GM21717 (cell line): ENCODE results near the gene CTPS1.

ENCODE experiments used
- ATAC-seq: cut with Tn5 transposase; IDR thresholded peaks from one replicate; pipeline ENCODE4 v1.9.1; 2021; ENCODE audit warnings: mild to moderate bottlenecking, moderate library complexity; ENCODE audit not compliant: unreplicated experiment

CTPS1 gene

GRCh38 chr1:40965531-40965930, 14.0 kb upstream of the CTPS1 start:
- no peak for ATAC-seq

- ATAC-seq, result no peak
These were observed 13.1 kb upstream of the CTPS1 start for GRCh38 chr1:40966417-40966816.

- no peak for ATAC-seq
These were observed 10.1 kb upstream of the CTPS1 start for GRCh38 chr1:40969445-40969844.

- ATAC-seq, result no peak
These were observed 7.5 kb upstream of the CTPS1 start for GRCh38 chr1:40971966-40972365.

- no peak for ATAC-seq
These were observed 5.6 kb upstream of the CTPS1 start for GRCh38 chr1:40973912-40974311.

- ATAC-seq, result no peak
These were observed 4.6 kb upstream of the CTPS1 start for GRCh38 chr1:40974945-40975344.

GRCh38 chr1:40976952-40977690, 2.4 kb upstream of the CTPS1 start:
- ATAC-seq, result no peak

- no peak for ATAC-seq
These were observed 1.8 kb upstream of the CTPS1 start for GRCh38 chr1:40977716-40978115.

GRCh38 chr1:40978886-40979240, 633 bp upstream of the CTPS1 start:
- ATAC-seq, result no peak

- ATAC-seq, result peak; percentile 7
These were observed 564 bp downstream of the CTPS1 start for GRCh38 chr1:40980068-40980452.

- ATAC-seq, result peak; percentile 5
These were observed 1.1 kb downstream of the CTPS1 start for GRCh38 chr1:40980453-40981121.

GRCh38 chr1:40981691-40982448, 2.4 kb downstream of the CTPS1 start:
- no peak for ATAC-seq

- no peak for ATAC-seq
These were observed 3.2 kb downstream of the CTPS1 start for GRCh38 chr1:40982721-40983120.

- no peak for ATAC-seq
These were observed 3.8 kb downstream of the CTPS1 start for GRCh38 chr1:40983286-40983685.

GRCh38 chr1:40984066-40984465, 4.6 kb downstream of the CTPS1 start:
- ATAC-seq, result no peak

GRCh38 chr1:40984531-40984930, 5.0 kb downstream of the CTPS1 start:
- ATAC-seq, result no peak

GRCh38 chr1:40985161-40985560, 5.7 kb downstream of the CTPS1 start:
- ATAC-seq, result no peak

GRCh38 chr1:40985875-40986274, 6.4 kb downstream of the CTPS1 start:
- no peak for ATAC-seq

GRCh38 chr1:40986328-40986783, 6.9 kb downstream of the CTPS1 start:
- no peak for ATAC-seq

- ATAC-seq, result no peak
These were observed 7.5 kb downstream of the CTPS1 start for GRCh38 chr1:40986956-40987355.

- no peak for ATAC-seq
These were observed 8.2 kb downstream of the CTPS1 start for GRCh38 chr1:40987439-40988276.
